Measurements from ENCODE around the gene PPP6R2.

PPP6R2 gene

DNA sequence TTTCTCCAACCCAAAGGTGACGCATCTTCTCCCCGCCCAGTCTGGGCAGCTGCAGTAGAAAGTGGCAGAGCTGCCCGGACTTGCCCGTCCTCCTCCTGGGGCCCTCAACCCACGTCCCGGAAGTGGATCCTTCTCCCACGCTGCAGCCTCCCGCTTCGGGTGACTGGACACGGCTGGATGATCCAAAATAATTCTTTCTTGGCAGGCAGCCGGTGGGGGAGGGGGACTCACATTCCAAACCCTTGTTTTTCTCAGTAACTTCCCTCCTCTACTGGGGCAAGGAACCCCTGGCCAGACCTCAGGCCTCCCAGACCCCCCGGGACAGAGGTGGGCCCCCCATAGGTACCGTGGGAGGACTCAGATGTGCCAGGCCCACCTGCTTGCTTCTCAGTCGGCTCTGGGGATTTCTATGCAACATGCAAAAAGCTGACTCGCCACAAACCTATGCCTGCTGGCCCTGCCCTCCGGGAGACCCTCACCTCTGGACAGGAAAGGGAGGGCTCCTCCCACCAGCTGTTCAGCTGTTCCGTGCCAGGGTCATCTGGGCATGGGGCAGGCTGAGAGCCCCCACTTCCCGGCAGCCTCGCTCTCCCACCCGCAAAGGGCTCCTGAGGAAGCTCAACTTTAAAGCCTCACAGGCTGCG lies 37.1 kb upstream of the PPP6R2 start:
- DNase-seq (ENCODE audit: low spot score): peak; percentile 91

- DNase-seq (ENCODE audit: low spot score): peak; percentile 74
Measured at GRCh38 chr22:50306753-50307749, 36.1 kb upstream of the PPP6R2 start, which contains the start of gene PLXNB2. PLXNB2 (minus strand) TSS chr22:50307646; CDS start chr22:50290584, 17,062 bp downstream.

GRCh38 chr22:50307890-50308596 lies 35.1 kb upstream of the PPP6R2 start:
- DNase-seq (ENCODE audit: low spot score): no peak

DNA sequence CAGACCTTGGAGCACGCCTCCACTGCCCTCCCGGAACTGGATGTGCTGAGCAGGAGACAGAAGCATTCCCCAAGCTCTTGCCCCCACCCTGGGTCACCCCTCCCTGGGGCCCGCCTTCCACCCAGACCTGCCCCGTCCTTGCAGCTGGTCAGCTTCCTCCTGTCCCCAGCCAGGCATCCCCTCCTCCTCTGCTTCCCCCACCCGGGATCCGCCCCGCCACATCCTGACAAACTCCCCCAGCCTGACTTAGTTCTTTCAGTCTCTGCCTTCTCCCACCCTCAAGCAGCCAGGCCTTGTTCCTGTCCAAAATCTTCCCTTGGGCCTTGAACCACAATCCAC lies 34.6 kb upstream of the PPP6R2 start:
- no peak for DNase-seq (ENCODE audit: low spot score)

- no peak for DNase-seq (ENCODE audit: low spot score)
Measured at GRCh38 chr22:50308986-50309600, 34.0 kb upstream of the PPP6R2 start.

DNA sequence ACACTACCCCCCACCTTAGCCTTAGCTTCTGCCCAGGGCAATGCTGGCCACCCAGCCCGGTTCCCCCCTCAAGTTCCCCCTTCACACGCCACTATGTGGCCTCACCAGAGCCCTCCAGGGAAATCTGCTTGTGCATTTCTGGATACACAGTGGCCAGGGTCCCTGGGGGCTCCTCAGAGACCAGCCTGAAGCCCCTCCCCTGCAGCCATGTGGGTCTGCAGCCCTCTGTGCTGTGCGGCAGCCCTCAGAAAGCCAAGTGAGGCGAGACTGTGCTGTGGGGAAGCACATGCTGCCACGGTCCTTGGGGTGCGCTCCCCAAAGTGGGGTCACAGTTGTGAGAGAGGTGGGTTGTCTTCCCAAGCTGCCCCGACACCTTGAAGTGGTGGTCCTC lies 33.5 kb upstream of the PPP6R2 start:
- DNase-seq (ENCODE audit: low spot score): no peak

GRCh38 chr22:50310031-50310722 lies 33.0 kb upstream of the PPP6R2 start:
- DNase-seq (ENCODE audit: low spot score): no peak

- DNase-seq (ENCODE audit: low spot score): no peak
Measured at GRCh38 chr22:50310949-50311444, 32.1 kb upstream of the PPP6R2 start.

GRCh38 chr22:50311606-50312351 lies 31.3 kb upstream of the PPP6R2 start:
- no peak for DNase-seq (ENCODE audit: low spot score)

- DNase-seq (ENCODE audit: low spot score): no peak
Measured at GRCh38 chr22:50312371-50312770, 30.8 kb upstream of the PPP6R2 start.

GRCh38 chr22:50313021-50313420 lies 30.1 kb upstream of the PPP6R2 start:
- no peak for DNase-seq (ENCODE audit: low spot score)

- DNase-seq (ENCODE audit: low spot score): no peak
Measured at GRCh38 chr22:50313600-50313999, 29.5 kb upstream of the PPP6R2 start.

DNA sequence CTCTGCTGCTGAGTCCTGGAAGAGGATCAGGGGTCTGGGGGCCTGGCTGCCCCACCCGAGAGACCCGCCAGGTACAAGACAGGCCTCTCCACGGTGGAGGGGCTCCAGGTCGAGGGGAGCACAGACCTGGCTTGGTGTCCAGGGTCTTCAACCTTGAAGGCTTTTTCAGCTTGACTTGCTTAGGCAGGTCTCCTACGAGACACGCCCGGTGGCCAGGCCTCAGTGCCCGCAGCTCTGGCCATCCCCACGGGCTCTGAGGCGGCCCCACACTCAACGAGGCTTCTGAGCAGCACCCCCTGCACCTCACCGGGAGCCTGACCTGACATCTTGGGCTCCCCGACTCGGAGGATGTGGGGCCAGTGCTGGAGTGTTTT lies 29.1 kb upstream of the PPP6R2 start:
- no peak for DNase-seq (ENCODE audit: low spot score)

- no peak for DNase-seq (ENCODE audit: low spot score)
Measured at GRCh38 chr22:50314455-50315288, 28.5 kb upstream of the PPP6R2 start.

DNA sequence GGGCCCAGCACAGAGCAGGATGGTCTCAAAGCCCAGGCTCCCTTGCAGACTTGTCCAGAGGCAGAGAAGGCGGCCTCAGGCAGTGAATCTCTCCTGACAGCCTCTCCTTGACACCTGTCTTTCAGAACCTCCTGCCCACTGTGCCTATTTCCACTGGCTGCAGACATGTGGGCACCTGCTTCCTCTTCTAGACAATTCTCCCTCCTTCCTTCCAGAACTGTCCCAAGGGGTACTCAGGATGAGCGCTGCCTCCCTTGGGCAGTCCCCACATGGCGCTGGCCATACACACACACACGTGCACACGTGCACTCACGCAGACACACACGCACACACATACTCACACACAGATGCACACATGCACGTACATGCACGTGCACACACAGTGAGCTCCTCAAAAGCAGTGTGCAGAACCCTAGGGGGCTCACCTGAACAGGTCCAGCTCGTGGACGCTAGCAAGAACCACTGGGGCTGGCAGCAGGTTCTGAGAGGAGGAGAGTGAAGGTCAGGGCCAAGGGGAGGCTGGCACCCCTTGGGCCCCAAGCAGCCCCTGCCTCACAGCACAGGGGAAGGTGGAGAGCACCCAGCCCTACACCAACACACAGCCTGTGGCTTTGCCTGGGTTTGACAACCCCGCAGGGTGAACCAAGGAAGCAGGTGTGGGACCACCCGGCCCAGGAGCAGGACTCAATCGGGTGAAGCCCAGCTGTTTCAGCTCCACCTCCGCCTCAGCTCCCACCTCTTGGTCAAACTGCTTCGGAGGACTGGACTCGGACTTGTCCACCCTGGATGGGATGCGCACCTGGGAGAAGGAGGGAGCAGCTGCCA lies 27.6 kb upstream of the PPP6R2 start:
- no peak for DNase-seq (ENCODE audit: low spot score)

DNA sequence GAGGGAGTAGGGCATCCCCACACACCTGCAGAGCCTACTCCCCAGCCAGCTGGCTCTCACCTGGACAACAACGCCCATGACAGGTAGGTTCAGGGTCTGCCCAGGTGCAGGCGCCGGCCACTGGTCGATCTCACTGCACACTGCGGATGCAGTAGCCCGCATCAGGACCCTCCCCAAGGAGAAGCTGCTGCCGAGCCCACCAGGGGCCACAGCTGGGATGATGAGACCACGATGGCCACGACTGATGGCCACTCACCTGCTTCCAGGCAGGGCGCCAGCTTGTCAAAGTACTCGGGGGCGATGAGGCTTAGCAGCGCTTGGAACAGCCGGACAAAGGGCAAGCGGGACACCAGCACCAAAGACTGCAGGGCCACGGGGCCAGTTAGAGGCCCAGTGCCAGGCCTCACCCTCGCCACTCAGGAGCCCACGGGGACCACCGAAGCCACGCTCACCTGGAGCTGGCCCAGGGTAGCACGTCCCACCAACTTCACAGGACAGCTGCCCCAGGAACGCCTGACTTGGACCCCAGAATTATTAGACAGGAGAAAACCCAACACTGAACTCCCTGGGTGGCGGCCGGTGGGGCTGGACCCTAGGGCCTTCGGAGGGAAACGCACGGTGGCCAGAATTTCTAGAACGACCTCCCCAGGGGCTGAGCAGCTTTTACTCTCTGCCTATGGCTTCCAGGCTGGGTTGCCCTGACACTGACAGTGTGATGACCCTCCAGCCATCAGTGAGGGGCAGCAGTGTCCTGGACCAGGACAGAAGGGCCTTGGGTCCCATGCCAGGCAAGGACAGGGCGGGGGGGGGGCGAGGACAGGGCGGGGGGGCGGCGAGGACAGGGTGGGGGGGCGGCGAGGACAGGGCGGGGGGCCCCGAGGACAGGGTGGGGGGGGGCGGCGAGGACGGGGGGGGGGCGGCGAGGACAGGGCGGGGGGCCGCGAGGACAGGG lies 26.7 kb upstream of the PPP6R2 start:
- DNase-seq (ENCODE audit: low spot score): no peak

DNA sequence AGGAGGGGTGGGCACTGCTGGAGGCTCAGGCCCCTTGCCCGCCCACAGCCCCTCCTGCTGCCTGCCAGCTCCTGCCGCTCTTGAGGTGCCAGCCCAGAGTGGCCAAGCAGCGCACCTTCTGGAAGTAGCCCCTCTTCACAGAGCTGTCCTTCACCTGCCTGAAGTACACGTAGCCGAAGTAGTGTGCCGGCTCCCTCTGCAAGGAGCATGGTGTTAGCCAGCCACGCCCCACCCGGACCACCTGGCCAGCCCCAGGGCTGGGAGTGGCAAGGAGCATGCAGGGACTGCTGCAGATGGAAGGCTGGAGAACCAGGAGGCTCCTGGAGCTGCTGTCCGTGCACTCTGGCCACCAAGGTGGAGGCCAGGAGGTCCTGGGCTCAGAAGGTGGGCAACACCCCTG lies 25.9 kb upstream of the PPP6R2 start:
- DNase-seq (ENCODE audit: low spot score): no peak

DNA sequence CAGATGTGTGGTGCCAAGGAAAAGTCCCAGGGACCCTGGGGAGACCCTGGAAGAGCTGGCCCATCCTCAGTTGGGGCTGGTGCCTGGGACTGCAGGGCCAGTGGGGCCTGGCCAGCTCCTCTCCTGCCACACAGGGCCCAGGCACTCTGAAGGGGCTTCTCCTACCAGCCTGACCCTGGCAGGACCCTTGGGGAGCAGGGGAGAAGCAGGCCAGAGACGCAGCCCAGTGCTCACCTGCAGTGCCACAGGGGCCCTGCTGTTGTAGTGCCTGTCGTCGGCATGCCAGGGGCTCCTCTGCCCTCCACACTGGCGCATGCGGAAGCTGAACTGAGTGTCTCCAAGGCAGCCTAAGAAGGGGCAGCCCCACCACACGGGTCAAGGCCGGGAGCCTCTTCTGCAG lies 25.5 kb upstream of the PPP6R2 start:
- no peak for DNase-seq (ENCODE audit: low spot score)
